Retinal pigment epithelial cell (primary cell): ENCODE data around the gene PDE1C.
A peak's percentile ranks its signal among the peaks of the same experiment; 100 is the strongest.

Experiments
- DNase-seq: peaks from one replicate; pipeline ENCODE4 v3.0.0-alpha.2; 2010; ENCODE audit warnings: low read depth
- H3K4me3 ChIP-seq: 2 replicates; pipeline ENCODE4 v1.5.1; 2011; ENCODE audit warnings: mild to moderate bottlenecking, low read length, control low read depth, moderate library complexity
- CTCF ChIP-seq: conservative IDR thresholded peaks from 2 replicates; pipeline ENCODE4 v1.5.1; 2011; ENCODE audit warnings: low read depth, low read length, control low read depth, inconsistent platforms

PDE1C gene

GRCh38 chr7:31761646-31762045 is 308.6 kb downstream of the PDE1C start:
- no peak for TF ChIP-seq CTCF
- H3K4me3 ChIP-seq: no peak overlapping the region
- no peak for DNase-seq

GRCh38 chr7:31758755-31759154 is 311.5 kb downstream of the PDE1C start:
- DNase-seq: no peak
- no peak overlapping the region for H3K4me3 ChIP-seq
- no peak for TF ChIP-seq CTCF

- no peak for DNase-seq
- no peak for TF ChIP-seq CTCF
- no peak overlapping the region for H3K4me3 ChIP-seq
Observed at GRCh38 chr7:31751726-31752125, 318.5 kb downstream of the PDE1C start.

GRCh38 chr7:31748084-31748483 is 322.1 kb downstream of the PDE1C start:
- DNase-seq: no peak
- no peak for TF ChIP-seq CTCF
- no peak overlapping the region for H3K4me3 ChIP-seq

- H3K4me3 ChIP-seq: no peak overlapping the region
- DNase-seq: peak; percentile 21
- no peak for TF ChIP-seq CTCF
Observed at GRCh38 chr7:31747553-31747952, 322.7 kb downstream of the PDE1C start.

- TF ChIP-seq CTCF: peak; percentile 86
- H3K4me3 ChIP-seq: no peak overlapping the region
- peak; percentile 27 for DNase-seq
Observed at GRCh38 chr7:31744294-31744874, 325.8 kb downstream of the PDE1C start.

GRCh38 chr7:31741852-31742251 is 328.4 kb downstream of the PDE1C start:
- no peak overlapping the region for H3K4me3 ChIP-seq
- no peak for TF ChIP-seq CTCF
- DNase-seq: no peak
